ENCODE results near the gene INPP5A.

The INPP5A gene

GRCh38 chr10:132610071-132610701 is 72.6 kb downstream of the INPP5A start:
- in situ Hi-C loops (cut with MboI; ENCODE audit: low sequenced_read_pairs, unreplicated experiment): no loop called here
- TF ChIP-seq CTCF (IDR thresholded peaks at IDR 0.05; ENCODE audit: borderline replicate concordance, control extremely low read depth, extremely low read depth, insufficient read depth, missing control alignments): no peak
- no peak for DNase-seq (ENCODE audit: low spot score)

DNA sequence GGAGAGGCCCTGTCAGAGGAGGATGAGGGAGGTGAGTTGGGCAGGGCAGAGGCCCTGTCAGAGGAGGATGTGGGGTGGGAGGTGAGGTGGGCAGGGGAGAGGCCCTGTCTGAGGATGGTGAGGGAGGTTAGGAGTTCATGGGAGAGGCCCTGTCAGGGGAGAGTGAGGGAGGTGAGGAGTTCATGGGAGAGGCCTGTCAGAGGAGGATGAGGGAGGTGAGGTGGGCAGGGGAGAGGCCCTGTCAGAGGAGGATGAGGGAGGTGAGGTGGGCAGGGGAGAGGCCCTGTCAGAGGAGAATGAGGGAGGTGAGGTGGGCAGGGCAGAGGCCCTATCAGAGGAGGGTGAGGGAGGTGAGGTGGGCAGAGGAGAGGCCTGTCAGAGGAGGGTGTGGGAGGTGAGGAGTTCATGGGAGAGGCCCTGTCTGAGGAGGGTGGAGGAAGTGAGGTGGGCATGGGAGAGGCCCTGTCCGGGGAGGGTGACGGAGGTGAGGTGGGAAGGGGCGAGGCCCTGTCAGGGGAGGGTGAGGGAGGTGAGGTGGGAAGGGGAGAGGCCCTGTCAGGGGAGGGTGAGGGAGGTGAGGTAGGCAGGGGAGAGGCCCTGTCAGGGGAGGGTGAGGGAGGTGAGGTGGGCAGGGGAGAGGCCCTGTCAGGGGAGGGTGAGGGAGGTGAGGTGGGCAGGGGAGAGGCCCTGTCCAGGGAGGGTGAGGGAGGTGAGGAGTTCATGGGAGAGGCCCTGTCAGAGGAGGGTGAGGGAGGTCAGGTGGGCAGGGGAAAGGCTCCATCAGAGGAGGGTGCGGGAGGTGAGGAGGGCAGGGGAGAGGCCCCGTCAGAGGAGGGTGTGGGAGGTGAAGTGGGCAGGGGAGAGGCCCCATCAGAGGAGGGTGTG is 73.7 kb downstream of the INPP5A start:
- no peak for TF ChIP-seq CTCF (IDR thresholded peaks at IDR 0.05; ENCODE audit: borderline replicate concordance, control extremely low read depth, extremely low read depth, insufficient read depth, missing control alignments)
- in situ Hi-C loops (cut with MboI; ENCODE audit: low sequenced_read_pairs, unreplicated experiment): no loop called here
- DNase-seq (ENCODE audit: low spot score): no peak

GRCh38 chr10:132611986-132612385 is 74.4 kb downstream of the INPP5A start:
- no peak for DNase-seq (ENCODE audit: low spot score)
- in situ Hi-C loops (cut with MboI; ENCODE audit: low sequenced_read_pairs, unreplicated experiment): no loop called here
- TF ChIP-seq CTCF (IDR thresholded peaks at IDR 0.05; ENCODE audit: borderline replicate concordance, control extremely low read depth, extremely low read depth, insufficient read depth, missing control alignments): no peak

DNA sequence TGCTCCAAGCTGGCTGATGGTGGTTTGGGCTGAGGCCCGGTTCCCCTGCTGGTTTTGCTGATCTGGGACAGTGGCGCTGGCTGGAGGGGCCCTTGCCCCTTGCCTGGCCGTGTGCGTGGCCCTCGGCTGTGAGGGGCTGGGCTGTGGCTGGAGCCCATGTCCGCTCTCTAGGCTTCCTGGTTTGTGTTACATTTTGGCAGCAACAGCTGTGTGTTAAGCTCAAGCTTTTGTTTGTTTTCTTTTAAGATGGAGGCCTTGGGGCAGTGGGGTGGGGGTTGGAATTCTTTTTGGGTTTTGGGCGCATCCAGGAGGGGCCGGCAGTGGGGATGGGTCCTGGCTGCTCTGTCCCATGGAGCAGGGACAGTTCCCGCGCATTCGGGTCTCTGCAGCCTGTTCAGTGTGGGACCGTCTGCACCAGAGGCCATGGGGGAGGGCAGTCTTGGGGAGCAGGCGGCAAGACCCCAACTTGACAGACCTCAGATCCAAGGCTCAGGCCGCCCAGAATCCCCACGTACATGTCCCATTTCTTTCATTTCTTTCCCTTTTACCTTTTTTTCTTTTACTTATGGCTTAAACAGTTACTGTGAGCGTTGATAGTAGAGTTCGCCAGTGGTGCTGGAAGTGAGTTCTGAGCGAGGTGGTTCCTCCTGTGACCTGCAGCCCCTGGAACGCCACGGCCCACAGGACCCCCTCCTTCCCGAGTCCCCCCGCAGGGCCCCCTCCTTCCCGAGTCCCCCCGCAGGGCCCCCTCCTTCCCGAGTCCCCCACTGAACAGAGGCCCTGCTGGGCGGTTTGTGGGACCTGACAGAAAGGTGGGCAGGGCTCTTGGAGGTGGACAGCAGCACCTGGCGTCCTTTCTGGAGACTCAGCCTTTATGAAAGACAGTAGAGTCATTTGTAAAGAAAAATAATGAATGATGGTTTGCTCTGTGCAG is 75.3 kb downstream of the INPP5A start:
- in situ Hi-C loops (cut with MboI; ENCODE audit: low sequenced_read_pairs, unreplicated experiment): no loop called here
- TF ChIP-seq CTCF (IDR thresholded peaks at IDR 0.05; ENCODE audit: borderline replicate concordance, control extremely low read depth, extremely low read depth, insufficient read depth, missing control alignments): no peak
- no peak for DNase-seq (ENCODE audit: low spot score)

GRCh38 chr10:132613566-132614348 is 76.2 kb downstream of the INPP5A start:
- DNase-seq (ENCODE audit: low spot score): no peak
- no peak for TF ChIP-seq CTCF (IDR thresholded peaks at IDR 0.05; ENCODE audit: borderline replicate concordance, control extremely low read depth, extremely low read depth, insufficient read depth, missing control alignments)
- in situ Hi-C loops (cut with MboI; ENCODE audit: low sequenced_read_pairs, unreplicated experiment): no loop called here

All from GM13976 (cell line).